ENCODE results near the gene BRCA2. TPM values are rescaled to one million over a fixed set of nuclear protein-coding genes. Genes with fewer than 3 reads are reported as not detected.

BRCA2 gene
- total and polyA plus RNA-seq, 2 donors (not counting 1 experiment from before 2014, with no cell fraction given), result 1.2 to 6.0 TPM

GRCh38 chr13:32299893-32300292, 15.4 kb upstream of the BRCA2 start:
- no peak overlapping the region for H3K27ac Mint-ChIP-seq
- no peaks in the 10 kb centered on the region for H3K4me1 Mint-ChIP-seq
- Histone ChIP-seq H3K4me1 (ENCODE audit: control insufficient read depth in 2 of 2, insufficient read depth in 2 of 2, low read length in 2 of 2) (no peaks in the 10 kb centered on the region), H2AFZ (ENCODE audit: insufficient read depth, low read depth, low read length, poor library complexity, severe bottlenecking) (no peak overlapping the region), H3K9ac (ENCODE audit: low read length) (no peak overlapping the region), H3K9me3 (ENCODE audit: control extremely low read depth in 1 of 3, control insufficient read depth in 2 of 3, insufficient read depth in 1 of 3, low read length in 2 of 3) (no peaks in the 10 kb centered on the region), H3K79me2 (ENCODE audit: control insufficient read depth, insufficient read depth, low read length) (no peaks in the 10 kb centered on the region), H3K4me2 (replicated peaks; ENCODE audit: low read depth, low read length, poor library complexity, severe bottlenecking) (no peak overlapping the region), H3K4me3 (ENCODE audit: control extremely low read depth in 1 of 5, extremely low read depth in 1 of 5, insufficient read depth in 1 of 5, low read depth in 2 of 5, low read length in 4 of 5) (no peak overlapping the region), H4K20me1 (ENCODE audit: control insufficient read depth, insufficient read depth, low read length, poor library complexity, severe bottlenecking) (no peaks in the 10 kb centered on the region), H3K36me3 (replicated peaks in 1 of 2; ENCODE audit: control extremely low read depth in 1 of 2, control insufficient read depth in 1 of 2, extremely low read depth in 1 of 2, insufficient read depth in 2 of 2, low read length in 1 of 2) (no peaks in the 10 kb centered on the region), H3K27me3 (replicated peaks in 1 of 4; ENCODE audit: control extremely low read depth in 1 of 4, control insufficient read depth in 3 of 4, insufficient read depth in 4 of 4, low read length in 3 of 4) (peaks cover 0 to 17% (median 6%) of the 10 kb centered on the region in 4 experiments), H3K27ac (ENCODE audit: low read length in 2 of 2) (no peak overlapping the region)
- no peak for DNase-seq
- CTCF ChIA-PET, result no interaction called here
- no peak for TF ChIP-seq EZH2 (IDR thresholded peaks at IDR 0.05; ENCODE audit: borderline replicate concordance, insufficient read depth, low read depth, low read length, poor library complexity, severe bottlenecking)
- TF ChIP-seq, protein P1, sequence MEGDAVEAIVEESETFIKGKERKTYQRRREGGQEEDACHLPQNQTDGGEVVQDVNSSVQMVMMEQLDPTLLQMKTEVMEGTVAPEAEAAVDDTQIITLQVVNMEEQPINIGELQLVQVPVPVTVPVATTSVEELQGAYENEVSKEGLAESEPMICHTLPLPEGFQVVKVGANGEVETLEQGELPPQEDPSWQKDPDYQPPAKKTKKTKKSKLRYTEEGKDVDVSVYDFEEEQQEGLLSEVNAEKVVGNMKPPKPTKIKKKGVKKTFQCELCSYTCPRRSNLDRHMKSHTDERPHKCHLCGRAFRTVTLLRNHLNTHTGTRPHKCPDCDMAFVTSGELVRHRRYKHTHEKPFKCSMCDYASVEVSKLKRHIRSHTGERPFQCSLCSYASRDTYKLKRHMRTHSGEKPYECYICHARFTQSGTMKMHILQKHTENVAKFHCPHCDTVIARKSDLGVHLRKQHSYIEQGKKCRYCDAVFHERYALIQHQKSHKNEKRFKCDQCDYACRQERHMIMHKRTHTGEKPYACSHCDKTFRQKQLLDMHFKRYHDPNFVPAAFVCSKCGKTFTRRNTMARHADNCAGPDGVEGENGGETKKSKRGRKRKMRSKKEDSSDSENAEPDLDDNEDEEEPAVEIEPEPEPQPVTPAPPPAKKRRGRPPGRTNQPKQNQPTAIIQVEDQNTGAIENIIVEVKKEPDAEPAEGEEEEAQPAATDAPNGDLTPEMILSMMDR (IDR thresholded peaks at IDR 0.05), result no peak
- peaks cover 9% of the 10 kb centered on the region for H3K27me3 Mint-ChIP-seq
- 78% methylated on average over 2 of the region's 4 CpGs for WGBS (ENCODE audit: insufficient coverage)
- POLR2A ChIA-PET, result no interaction called here
- H3K9me3 Mint-ChIP-seq (ENCODE audit: insufficient read depth), result no peaks in the 10 kb centered on the region
- intact Hi-C loops (cut with micrococcal nuclease), result no loop called here
- ATAC-seq (ENCODE audit: low read depth), result no peak
- no peak overlapping the region for H3K4me3 Mint-ChIP-seq

DNA sequence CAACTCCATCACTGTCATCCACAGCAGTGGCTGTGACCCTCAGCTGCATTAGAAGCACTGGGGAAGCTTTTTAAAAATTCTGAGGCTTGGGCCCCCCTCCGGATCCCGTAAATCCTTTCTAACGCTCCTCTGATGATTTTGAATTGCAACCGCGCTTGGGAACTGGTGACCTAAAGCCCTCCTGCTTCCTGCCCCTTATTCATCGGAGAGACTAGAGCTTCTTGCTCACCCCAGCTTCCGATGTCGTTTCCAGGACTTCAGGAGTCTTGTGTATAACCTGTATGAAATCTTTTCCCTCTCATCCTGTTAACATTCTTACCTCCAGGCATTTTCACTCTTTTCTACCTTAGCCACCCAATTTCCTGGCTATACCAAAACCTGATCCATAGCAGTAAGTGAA, 14.9 kb upstream of the BRCA2 start:
- Histone ChIP-seq H3K27ac (ENCODE audit: low read length in 2 of 2) (no peak overlapping the region), H4K20me1 (ENCODE audit: control insufficient read depth, insufficient read depth, low read length, poor library complexity, severe bottlenecking) (no peaks in the 10 kb centered on the region), H3K36me3 (replicated peaks in 1 of 2; ENCODE audit: control extremely low read depth in 1 of 2, control insufficient read depth in 1 of 2, extremely low read depth in 1 of 2, insufficient read depth in 2 of 2, low read length in 1 of 2) (no peaks in the 10 kb centered on the region), H2AFZ (ENCODE audit: insufficient read depth, low read depth, low read length, poor library complexity, severe bottlenecking) (peak overlapping the region; percentile 18), H3K9ac (ENCODE audit: low read length) (no peak overlapping the region), H3K27me3 (replicated peaks in 1 of 4; ENCODE audit: control extremely low read depth in 1 of 4, control insufficient read depth in 3 of 4, insufficient read depth in 4 of 4, low read length in 3 of 4) (peaks cover 0 to 17% (median 6%) of the 10 kb centered on the region in 4 experiments), H3K4me2 (replicated peaks; ENCODE audit: low read depth, low read length, poor library complexity, severe bottlenecking) (no peak overlapping the region), H3K4me1 (ENCODE audit: control insufficient read depth in 2 of 2, insufficient read depth in 2 of 2, low read length in 2 of 2) (no peaks in the 10 kb centered on the region), H3K9me3 (ENCODE audit: control extremely low read depth in 1 of 3, control insufficient read depth in 2 of 3, insufficient read depth in 1 of 3, low read length in 2 of 3) (no peaks in the 10 kb centered on the region), H3K4me3 (ENCODE audit: control extremely low read depth in 1 of 5, extremely low read depth in 1 of 5, insufficient read depth in 1 of 5, low read depth in 2 of 5, low read length in 4 of 5) (no peak overlapping the region), H3K79me2 (ENCODE audit: control insufficient read depth, insufficient read depth, low read length) (no peaks in the 10 kb centered on the region)
- Mint-ChIP-seq H3K4me1 (no peaks in the 10 kb centered on the region), H3K27ac (no peak overlapping the region), H3K27me3 (peaks cover 9% of the 10 kb centered on the region), H3K9me3 (ENCODE audit: insufficient read depth) (no peaks in the 10 kb centered on the region), H3K4me3 (no peak overlapping the region)
- ChIA-PET POLR2A (no interaction called here), CTCF (no interaction called here)
- TF ChIP-seq, protein P1 (IDR thresholded peaks at IDR 0.05), result no peak
- TF ChIP-seq EZH2 (IDR thresholded peaks at IDR 0.05; ENCODE audit: borderline replicate concordance, insufficient read depth, low read depth, low read length, poor library complexity, severe bottlenecking), result no peak
- WGBS (ENCODE audit: insufficient coverage), result 12% methylated on average over 2 of the region's 8 CpGs
- no peak for DNase-seq
- ATAC-seq (ENCODE audit: low read depth), result no peak
- intact Hi-C loops (cut with micrococcal nuclease), result no loop called here

Data from B cell (primary cell).